Thymus (tissue), 11 donors: Measurements from ENCODE around the gene PLXNA4. TPM values are rescaled to one million over a fixed set of nuclear protein-coding genes. Genes with fewer than 3 reads are reported as not detected.

Source experiments
- DNase-seq, 9 donors: peaks; one replicate each; pipeline ENCODE4 v3.0.0-alpha.2; 2013; ENCODE audit warnings: low spot score in 9 of 9, low read depth in 6 of 9, missing footprints in 1 of 9
- H3K27ac ChIP-seq, 2 donors: one replicate each; pipeline ENCODE4 v1.5.1; 2013; ENCODE audit warnings: control low read depth in 1 of 2, low read depth in 1 of 2, low read length in 1 of 2, mild to moderate bottlenecking in 1 of 2, moderate library complexity in 1 of 2
- H3K27me3 ChIP-seq, 2 donors: one replicate each; pipeline ENCODE4 v1.5.1; 2013; ENCODE audit warnings: low read length in 1 of 2; ENCODE audit not compliant: control insufficient read depth in 2 of 2, insufficient read depth in 1 of 2
- H3K36me3 ChIP-seq, 2 donors: one replicate each; pipeline ENCODE4 v1.5.1; 2013; ENCODE audit warnings: low read length in 1 of 2, mild to moderate bottlenecking in 1 of 2, moderate library complexity in 1 of 2; ENCODE audit not compliant: control insufficient read depth in 2 of 2, insufficient read depth in 2 of 2
- H3K4me1 ChIP-seq, 2 donors: one replicate each; pipeline ENCODE4 v1.5.1; 2013; ENCODE audit warnings: low read length in 2 of 2; ENCODE audit not compliant: control insufficient read depth in 2 of 2, insufficient read depth in 2 of 2
- H3K4me3 ChIP-seq, 2 donors: one replicate each; pipeline ENCODE4 v1.5.1; 2013; ENCODE audit warnings: low read length in 2 of 2, control low read depth in 1 of 2, mild to moderate bottlenecking in 1 of 2
- H3K9me3 ChIP-seq, 2 donors: one replicate each; pipeline ENCODE4 v1.5.1; 2013; ENCODE audit warnings: low read length in 1 of 2, mild to moderate bottlenecking in 1 of 2; ENCODE audit not compliant: control insufficient read depth in 2 of 2, insufficient read depth in 1 of 2
- WGBS: extraction: QIAGEN DNeasy Blood & Tissue Kit; methylation state at CpG from one replicate; pipeline ENCODE4 v1.1.7; 2013; 5-methylcytosine and 5-hydroxymethylcytosine counted together
- polyA plus RNA-seq: library from polyadenylated mRNA; stranded (reverse); fragments of 200-250 nt; gene quantifications from one replicate; pipeline ENCODE4 v1.2.3, GENCODE V29; 2013
- total RNA-seq: library from RNA; stranded (reverse); fragments of 120-200 nt; gene quantifications from one replicate; pipeline ENCODE4 v1.2.4, GENCODE V29; 2013
- donor health status: healthy.

PLXNA4 gene
- total and polyA plus RNA-seq, 2 donors = 0.21 to 0.66 TPM

GRCh38 chr7:132091706-132092105 lies 484.6 kb downstream of the PLXNA4 start:
- no peaks in the 10 kb centered on the region for H3K4me1 ChIP-seq
- H3K27me3 ChIP-seq = no peaks in the 10 kb centered on the region
- no peaks in the 10 kb centered on the region for H3K36me3 ChIP-seq
- H3K9me3 ChIP-seq = no peaks in the 10 kb centered on the region
- H3K4me3 ChIP-seq = no peak overlapping the region
- 90% methylated on average over 1 of the region's 1 CpG for WGBS
- DNase-seq = no peak
- H3K27ac ChIP-seq = no peak overlapping the region

GRCh38 chr7:132090444-132090843 lies 485.8 kb downstream of the PLXNA4 start:
- no peaks in the 10 kb centered on the region for H3K36me3 ChIP-seq
- H3K27ac ChIP-seq = no peak overlapping the region
- H3K27me3 ChIP-seq = no peaks in the 10 kb centered on the region
- no peak overlapping the region for H3K4me3 ChIP-seq
- no peak for DNase-seq
- H3K4me1 ChIP-seq = no peaks in the 10 kb centered on the region
- WGBS = 86% methylated on average over 4 of the region's 4 CpGs
- no peaks in the 10 kb centered on the region for H3K9me3 ChIP-seq

DNA sequence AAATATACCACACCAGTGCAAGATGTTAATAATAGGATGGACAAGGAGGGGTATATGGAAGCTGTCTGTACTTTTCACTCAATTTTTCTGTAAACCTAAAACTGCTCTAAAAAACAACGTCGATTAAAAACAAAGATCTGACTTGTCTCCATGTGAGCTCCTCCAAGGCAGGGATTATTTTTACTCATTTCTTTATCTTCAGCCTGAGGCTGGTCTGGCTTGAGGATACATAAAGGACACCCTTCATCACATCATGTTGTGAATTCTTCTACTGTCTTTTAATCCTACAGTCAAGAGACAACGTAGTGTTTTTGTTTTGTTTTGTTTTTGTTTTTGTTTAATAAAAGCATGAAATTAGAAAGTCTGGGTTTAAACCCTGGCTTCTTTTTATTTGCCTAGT lies 486.9 kb downstream of the PLXNA4 start:
- 98% methylated on average over 3 of the region's 3 CpGs for WGBS
- Histone ChIP-seq H3K27me3 (no peaks in the 10 kb centered on the region), H3K4me3 (no peak overlapping the region), H3K9me3 (no peaks in the 10 kb centered on the region), H3K36me3 (no peaks in the 10 kb centered on the region), H3K4me1 (no peaks in the 10 kb centered on the region), H3K27ac (no peak overlapping the region)
- no peak for DNase-seq

- H3K36me3 ChIP-seq = no peaks in the 10 kb centered on the region
- no peak overlapping the region for H3K27ac ChIP-seq
- 98% methylated on average over 2 of the region's 2 CpGs for WGBS
- no peaks in the 10 kb centered on the region for H3K9me3 ChIP-seq
- no peaks in the 10 kb centered on the region for H3K27me3 ChIP-seq
- H3K4me3 ChIP-seq = no peak overlapping the region
- no peaks in the 10 kb centered on the region for H3K4me1 ChIP-seq
- DNase-seq = no peak
These were observed 488.8 kb downstream of the PLXNA4 start for GRCh38 chr7:132087421-132087820.

DNA sequence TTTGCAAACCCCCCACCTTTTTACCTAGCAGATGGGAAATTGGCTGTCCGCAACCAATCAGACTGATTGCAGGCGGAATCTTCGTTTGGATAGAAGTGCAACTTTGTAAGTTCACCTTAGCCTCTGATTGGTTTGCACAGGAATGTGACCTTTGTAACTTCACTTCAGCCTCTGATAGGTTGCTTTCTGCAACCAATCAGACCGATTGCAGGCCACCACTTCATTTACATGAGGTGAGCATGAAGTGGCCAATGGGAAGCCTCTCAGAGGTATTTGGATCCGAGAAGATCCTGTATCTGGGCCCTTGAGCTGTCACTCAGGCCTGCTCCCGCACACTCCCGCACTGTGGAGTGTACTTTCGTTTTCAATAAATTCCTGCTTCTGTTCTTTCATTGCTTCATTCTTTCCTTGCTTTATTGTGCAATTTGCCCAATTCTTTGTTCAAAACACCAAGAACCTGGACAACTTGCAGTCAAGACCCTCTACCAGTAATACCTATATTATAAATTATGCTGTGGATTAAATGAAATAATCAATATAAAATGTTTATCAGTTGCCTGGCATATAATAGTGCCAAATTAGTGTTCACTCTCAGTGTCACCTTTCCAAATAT lies 491.4 kb downstream of the PLXNA4 start:
- no peak overlapping the region for H3K27ac ChIP-seq
- H3K4me1 ChIP-seq = no peaks in the 10 kb centered on the region
- 79% methylated on average over 8 of the region's 8 CpGs for WGBS
- no peaks in the 10 kb centered on the region for H3K9me3 ChIP-seq
- no peak overlapping the region for H3K4me3 ChIP-seq
- H3K36me3 ChIP-seq = no peaks in the 10 kb centered on the region
- DNase-seq = no peak
- no peaks in the 10 kb centered on the region for H3K27me3 ChIP-seq

GRCh38 chr7:132083537-132084123 lies 492.6 kb downstream of the PLXNA4 start:
- WGBS = 87% methylated on average over 8 of the region's 8 CpGs
- DNase-seq = no peak
- Histone ChIP-seq H3K27me3 (no peaks in the 10 kb centered on the region), H3K27ac (no peak overlapping the region), H3K4me3 (no peak overlapping the region), H3K36me3 (no peaks in the 10 kb centered on the region), H3K4me1 (no peaks in the 10 kb centered on the region), H3K9me3 (no peaks in the 10 kb centered on the region)

GRCh38 chr7:132083126-132083525 lies 493.1 kb downstream of the PLXNA4 start:
- H3K9me3 ChIP-seq = no peaks in the 10 kb centered on the region
- H3K4me1 ChIP-seq = no peaks in the 10 kb centered on the region
- no peak overlapping the region for H3K4me3 ChIP-seq
- no peaks in the 10 kb centered on the region for H3K27me3 ChIP-seq
- no peak for DNase-seq
- H3K27ac ChIP-seq = no peak overlapping the region
- H3K36me3 ChIP-seq = no peaks in the 10 kb centered on the region
- 82% methylated on average over 10 of the region's 10 CpGs for WGBS

DNA sequence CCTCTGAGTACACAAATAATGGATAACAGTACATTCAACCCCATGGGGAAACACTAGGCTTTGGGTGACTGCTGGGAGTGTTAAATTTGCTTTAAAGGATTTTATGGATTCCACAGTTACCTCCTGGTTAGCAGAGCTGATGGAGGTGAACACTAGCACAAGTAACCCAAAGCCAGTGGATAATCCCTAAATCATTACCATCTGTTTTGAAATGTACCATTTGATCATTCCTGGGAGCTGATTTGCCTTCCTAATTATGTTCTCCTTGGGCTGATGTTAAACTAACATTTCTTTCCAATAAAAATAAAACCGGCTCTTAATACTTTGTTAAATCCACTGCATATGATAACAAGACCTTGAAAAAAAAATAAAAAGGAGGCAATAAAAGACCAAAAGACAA lies 493.9 kb downstream of the PLXNA4 start:
- H3K27me3 ChIP-seq = no peaks in the 10 kb centered on the region
- no peaks in the 10 kb centered on the region for H3K4me1 ChIP-seq
- no peaks in the 10 kb centered on the region for H3K36me3 ChIP-seq
- DNase-seq = no peak
- no peak overlapping the region for H3K27ac ChIP-seq
- no peaks in the 10 kb centered on the region for H3K9me3 ChIP-seq
- no peak overlapping the region for H3K4me3 ChIP-seq
- 93% methylated on average over 1 of the region's 1 CpG for WGBS

GRCh38 chr7:132081686-132082085 lies 494.6 kb downstream of the PLXNA4 start:
- H3K4me3 ChIP-seq = no peak overlapping the region
- H3K27ac ChIP-seq = no peak overlapping the region
- H3K27me3 ChIP-seq = no peaks in the 10 kb centered on the region
- H3K36me3 ChIP-seq = no peaks in the 10 kb centered on the region
- 91% methylated on average over 2 of the region's 2 CpGs for WGBS
- DNase-seq = no peak
- H3K9me3 ChIP-seq = no peaks in the 10 kb centered on the region
- H3K4me1 ChIP-seq = no peaks in the 10 kb centered on the region
